GM19238 (cell line): ENCODE measurements around the gene SCAMP3.
"Not testable (repeated sequence)": the region's sequence is repeated elsewhere in the genome, so short reads cannot be mapped to it uniquely, and the experiment has no call there.

Source experiments
- DNase-seq: peaks from one replicate; pipeline ENCODE4 v3.0.0; 2011; ENCODE audit warnings: low spot score; ENCODE audit not compliant: insufficient read length

Gene SCAMP3

GRCh38 chr1:155232001-155232978, 29.9 kb downstream of the SCAMP3 start:
- DNase-seq, result not testable (repeated sequence)

GRCh38 chr1:155231302-155231701, 30.9 kb downstream of the SCAMP3 start:
- DNase-seq, result not testable (repeated sequence)

GRCh38 chr1:155228096-155228427, 34.1 kb downstream of the SCAMP3 start:
- DNase-seq, result no peak

GRCh38 chr1:155227261-155228095, 34.7 kb downstream of the SCAMP3 start:
- DNase-seq, result peak; percentile 100

GRCh38 chr1:155226910-155227260, 35.3 kb downstream of the SCAMP3 start:
- DNase-seq, result peak; percentile 48

- DNase-seq, result peak; percentile 64
Measured at GRCh38 chr1:155226188-155226909, 35.8 kb downstream of the SCAMP3 start.

GRCh38 chr1:155225404-155225759, 36.8 kb downstream of the SCAMP3 start:
- not testable (repeated sequence) for DNase-seq

GRCh38 chr1:155223047-155223446, 39.1 kb downstream of the SCAMP3 start:
- DNase-seq, result no peak

- not testable (repeated sequence) for DNase-seq
Measured at GRCh38 chr1:155220211-155220965, 41.8 kb downstream of the SCAMP3 start.

- no peak for DNase-seq
Measured at GRCh38 chr1:155219592-155220031, 42.5 kb downstream of the SCAMP3 start.

GRCh38 chr1:155218854-155219591, 43.1 kb downstream of the SCAMP3 start:
- DNase-seq, result no peak

GRCh38 chr1:155214702-155215101, 47.5 kb downstream of the SCAMP3 start:
- DNase-seq, result not testable (repeated sequence)

GRCh38 chr1:155212051-155212440, 50.1 kb downstream of the SCAMP3 start:
- not testable (repeated sequence) for DNase-seq

- DNase-seq, result not testable (repeated sequence)
Measured at GRCh38 chr1:155211381-155212050, 50.6 kb downstream of the SCAMP3 start.

GRCh38 chr1:155210314-155211104, 51.7 kb downstream of the SCAMP3 start:
- no peak for DNase-seq

GRCh38 chr1:155209312-155209721, 52.8 kb downstream of the SCAMP3 start:
- DNase-seq, result no peak

- DNase-seq, result peak; percentile 87
Measured at GRCh38 chr1:155208541-155209311, 53.4 kb downstream of the SCAMP3 start, which contains the start of gene MTX1. Gene MTX1 (plus strand): TSS chr1:155208695. CDS start chr1:155208805, 110 bp downstream.
